ENCODE results near the gene OLR1. TPM values are rescaled to one million over a fixed set of nuclear protein-coding genes. Genes with fewer than 3 reads are reported as not detected.

Gene OLR1
- total RNA-seq = 0.92 and 3.1 TPM in 2 replicates

GRCh38 chr12:10171973-10172728 is at the start of gene OLR1:
TSS of gene OLR1 (minus strand) at chr12:10172132. CDS start at chr12:10172077, 55 bp downstream.

GRCh38 chr12:10212739-10213131 is 40.8 kb upstream of the OLR1 start, which contains the start of gene GABARAPL1:
TSS of gene GABARAPL1 (plus strand) at chr12:10212877. CDS start at chr12:10213130, 253 bp downstream.

GRCh38 chr12:10178821-10179220 is 6.9 kb upstream of the OLR1 start, which contains the start of gene TMEM52B:
TSS of gene TMEM52B (plus strand) at chr12:10179032. CDS start at chr12:10179575, 543 bp downstream.

GRCh38 chr12:10130042-10130441 is 41.9 kb downstream of the OLR1 start, which contains the start of gene CLEC7A:
TSS of gene CLEC7A (minus strand) at chr12:10130199. CDS start at chr12:10130082, 117 bp downstream.

Other genes starting within 250 kb of the OLR1 start
- gene CLEC2A, start 239.8 kb downstream of the OLR1 start, total RNA-seq = not detected in 2 replicates
- gene CLEC12A, start 200.7 kb downstream of the OLR1 start, total RNA-seq = not detected in 2 replicates
- gene CLEC1B, start 173.0 kb downstream of the OLR1 start, total RNA-seq = not detected in 2 replicates
- gene CLEC12B, start 161.5 kb downstream of the OLR1 start, total RNA-seq = not detected in 2 replicates
- not detected in 2 replicates for gene CLEC9A, start 141.4 kb downstream of the OLR1 start, total RNA-seq
- gene CLEC1A, start 73.1 kb downstream of the OLR1 start, total RNA-seq = 0.09 TPM in 1 of 2 replicates, not detected in the other
- gene CLEC7A, start 41.9 kb downstream of the OLR1 start, total RNA-seq = 0.14 TPM in 1 of 2 replicates, not detected in the other
- 0.09 and 0.14 TPM in 2 replicates for gene TMEM52B, start 6.9 kb upstream of the OLR1 start, total RNA-seq
- 71.4 and 77.6 TPM in 2 replicates for gene GABARAPL1, start 40.7 kb upstream of the OLR1 start, total RNA-seq
- gene KLRD1, start 135.7 kb upstream of the OLR1 start, total RNA-seq = under 0.01 and 0.46 TPM in 2 replicates
- gene KLRK1, start 217.9 kb upstream of the OLR1 start, total RNA-seq = not detected in 2 replicates
- not detected in 2 replicates for gene KLRC4, start 237.6 kb upstream of the OLR1 start, total RNA-seq
- not detected in 2 replicates for gene KLRC3, start 248.5 kb upstream of the OLR1 start, total RNA-seq